ENCODE data around the gene TRMT44. TPM values are rescaled to one million over a fixed set of nuclear protein-coding genes. Genes with fewer than 3 reads are reported as not detected.

Gene TRMT44
- total RNA-seq, 1 experiment from 2014 or later, result 25.8 TPM

GRCh38 chr4:8470451-8471024, 30.0 kb downstream of the TRMT44 start:
- ChIA-PET POLR2A (no interaction called here), CTCF (interaction anchor here (4.4 kb wide), 1 partner anchor 77 kb away, joined by 35 read pairs; no protein-coding TSS in a partner anchor), RAD21 (ENCODE audit: low non-redundant PET in 1 of 2, low total read pairs in 2 of 2, uncharacterized antibody in 2 of 2, unreplicated experiment in 2 of 2) (no interaction called here)
- no peaks in the 10 kb centered on the region for H3K79me2 ChIP-seq (ENCODE audit: insufficient read depth, low read length)
- intact Hi-C loops (cut with micrococcal nuclease), result no loop called here
- H3K4me2 ChIP-seq (ENCODE audit: low read length), result no peak overlapping the region
- no TSS peak for BruUV-seq (replicated peaks)
- H2AFZ ChIP-seq (ENCODE audit: low read depth, low read length, poor library complexity, severe bottlenecking), result no peak overlapping the region
- no peaks in the 10 kb centered on the region for H4K20me1 ChIP-seq (ENCODE audit: insufficient read depth)
- H3K27ac ChIP-seq (ENCODE audit: low read depth, low read length), result no peak overlapping the region
- TF ChIP-seq CBX3 (IDR thresholded peaks at IDR 0.05; ENCODE audit: low read depth), result no peak
- no peak for TF ChIP-seq RAD21 (IDR thresholded peaks at IDR 0.05; ENCODE audit: low read depth)
- no peak for TF ChIP-seq EZH2 (IDR thresholded peaks at IDR 0.05)
- no peak for TF ChIP-seq EZH2phosphoT487 (IDR thresholded peaks at IDR 0.05; ENCODE audit: borderline replicate concordance)
- no peak for TF ChIP-seq JUND (IDR thresholded peaks at IDR 0.05)
- TF ChIP-seq YY1 (IDR thresholded peaks at IDR 0.05; ENCODE audit: extremely low read depth, insufficient replicate concordance, low read depth, low read length), result no peak
- no peak for TF ChIP-seq EGR1 (IDR thresholded peaks at IDR 0.05; ENCODE audit: low read depth)
- TF ChIP-seq, protein P1, sequence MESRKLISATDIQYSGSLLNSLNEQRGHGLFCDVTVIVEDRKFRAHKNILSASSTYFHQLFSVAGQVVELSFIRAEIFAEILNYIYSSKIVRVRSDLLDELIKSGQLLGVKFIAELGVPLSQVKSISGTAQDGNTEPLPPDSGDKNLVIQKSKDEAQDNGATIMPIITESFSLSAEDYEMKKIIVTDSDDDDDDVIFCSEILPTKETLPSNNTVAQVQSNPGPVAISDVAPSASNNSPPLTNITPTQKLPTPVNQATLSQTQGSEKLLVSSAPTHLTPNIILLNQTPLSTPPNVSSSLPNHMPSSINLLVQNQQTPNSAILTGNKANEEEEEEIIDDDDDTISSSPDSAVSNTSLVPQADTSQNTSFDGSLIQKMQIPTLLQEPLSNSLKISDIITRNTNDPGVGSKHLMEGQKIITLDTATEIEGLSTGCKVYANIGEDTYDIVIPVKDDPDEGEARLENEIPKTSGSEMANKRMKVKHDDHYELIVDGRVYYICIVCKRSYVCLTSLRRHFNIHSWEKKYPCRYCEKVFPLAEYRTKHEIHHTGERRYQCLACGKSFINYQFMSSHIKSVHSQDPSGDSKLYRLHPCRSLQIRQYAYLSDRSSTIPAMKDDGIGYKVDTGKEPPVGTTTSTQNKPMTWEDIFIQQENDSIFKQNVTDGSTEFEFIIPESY (IDR thresholded peaks at IDR 0.05; ENCODE audit: extremely low read depth, insufficient replicate concordance, low read length), result no peak
- TF ChIP-seq POLR2AphosphoS5 (IDR thresholded peaks at IDR 0.05; ENCODE audit: low read depth, low read length), result no peak
- TF ChIP-seq TCF7L2 (IDR thresholded peaks at IDR 0.05; ENCODE audit: borderline replicate concordance, extremely low read depth, insufficient read depth, insufficient read length), result no peak
- TF ChIP-seq ELF1 (IDR thresholded peaks at IDR 0.05; ENCODE audit: borderline replicate concordance, low read depth), result no peak
- TF ChIP-seq, protein P2, sequence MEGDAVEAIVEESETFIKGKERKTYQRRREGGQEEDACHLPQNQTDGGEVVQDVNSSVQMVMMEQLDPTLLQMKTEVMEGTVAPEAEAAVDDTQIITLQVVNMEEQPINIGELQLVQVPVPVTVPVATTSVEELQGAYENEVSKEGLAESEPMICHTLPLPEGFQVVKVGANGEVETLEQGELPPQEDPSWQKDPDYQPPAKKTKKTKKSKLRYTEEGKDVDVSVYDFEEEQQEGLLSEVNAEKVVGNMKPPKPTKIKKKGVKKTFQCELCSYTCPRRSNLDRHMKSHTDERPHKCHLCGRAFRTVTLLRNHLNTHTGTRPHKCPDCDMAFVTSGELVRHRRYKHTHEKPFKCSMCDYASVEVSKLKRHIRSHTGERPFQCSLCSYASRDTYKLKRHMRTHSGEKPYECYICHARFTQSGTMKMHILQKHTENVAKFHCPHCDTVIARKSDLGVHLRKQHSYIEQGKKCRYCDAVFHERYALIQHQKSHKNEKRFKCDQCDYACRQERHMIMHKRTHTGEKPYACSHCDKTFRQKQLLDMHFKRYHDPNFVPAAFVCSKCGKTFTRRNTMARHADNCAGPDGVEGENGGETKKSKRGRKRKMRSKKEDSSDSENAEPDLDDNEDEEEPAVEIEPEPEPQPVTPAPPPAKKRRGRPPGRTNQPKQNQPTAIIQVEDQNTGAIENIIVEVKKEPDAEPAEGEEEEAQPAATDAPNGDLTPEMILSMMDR (IDR thresholded peaks at IDR 0.05 in 2 of 3, conservative IDR thresholded peaks at IDR 0.05 in 1 of 3; ENCODE audit: borderline replicate concordance in 1 of 3, insufficient read depth in 1 of 3, low read depth in 2 of 3, low read length in 2 of 3), result no peak
- TF ChIP-seq, protein P3, sequence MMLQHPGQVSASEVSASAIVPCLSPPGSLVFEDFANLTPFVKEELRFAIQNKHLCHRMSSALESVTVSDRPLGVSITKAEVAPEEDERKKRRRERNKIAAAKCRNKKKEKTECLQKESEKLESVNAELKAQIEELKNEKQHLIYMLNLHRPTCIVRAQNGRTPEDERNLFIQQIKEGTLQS (IDR thresholded peaks at IDR 0.05), result no peak
- no peak for TF ChIP-seq POLR2A (IDR thresholded peaks at IDR 0.05; ENCODE audit: borderline replicate concordance, extremely low read depth, insufficient read depth, insufficient read length)
- no peak overlapping the region for H3K9ac ChIP-seq (ENCODE audit: low read length)
- no peak for ATAC-seq
- no peak for DNase-seq (ENCODE audit: low read depth, low spot score)
- no peaks in the 10 kb centered on the region for H3K9me2 ChIP-seq (ENCODE audit: insufficient read depth)
- H3K4me3 ChIP-seq (replicated peaks in 1 of 2; ENCODE audit: low read depth in 1 of 2, low read length in 2 of 2), result no peak overlapping the region
- H3K9me3 ChIP-seq (ENCODE audit: control insufficient read depth in 1 of 2, insufficient read depth in 1 of 2, low read depth in 1 of 2, low read length in 2 of 2), result no peaks in the 10 kb centered on the region
- H3K27me3 ChIP-seq (ENCODE audit: insufficient read depth, low read length), result no peaks in the 10 kb centered on the region
- H3K4me1 ChIP-seq (ENCODE audit: control insufficient read depth in 1 of 2, insufficient read depth in 2 of 2, low read length in 2 of 2), result no peaks in the 10 kb centered on the region
- H3K36me3 ChIP-seq (ENCODE audit: control insufficient read depth in 1 of 2, insufficient read depth in 2 of 2, low read length in 2 of 2), result peaks cover 4 to 14% of the 10 kb centered on the region in 2 experiments; a peak in 3 of 4 replicates
